Jurkat, Clone E6-1 (cell line): ENCODE results near the gene OSBPL6.

Experiments used
- DNase-seq: peaks from one replicate; pipeline ENCODE4 v3.0.0-alpha.2; 2011; ENCODE audit warnings: low read depth, low spot score
- H3K4me3 ChIP-seq: 2 replicates; pipeline ENCODE4 v1.5.1; 2011; ENCODE audit warnings: mild to moderate bottlenecking, low read length, control low read depth, moderate library complexity

The OSBPL6 gene

GRCh38 chr2:178230396-178230795, 36.1 kb downstream of the OSBPL6 start:
- DNase-seq, result no peak
- H3K4me3 ChIP-seq, result no peak overlapping the region

- no peak for DNase-seq
- H3K4me3 ChIP-seq, result no peak overlapping the region
Measured at GRCh38 chr2:178233428-178233827, 39.1 kb downstream of the OSBPL6 start.

GRCh38 chr2:178234648-178235047, 40.3 kb downstream of the OSBPL6 start:
- no peak for DNase-seq
- H3K4me3 ChIP-seq, result no peak overlapping the region

- H3K4me3 ChIP-seq, result no peak overlapping the region
Measured at GRCh38 chr2:178237488-178238153, 43.3 kb downstream of the OSBPL6 start.

GRCh38 chr2:178238154-178238521, 43.8 kb downstream of the OSBPL6 start:
- DNase-seq, result no peak
- no peak overlapping the region for H3K4me3 ChIP-seq

More at GRCh38 chr2:178237488-178238153, 43.3 kb downstream of the OSBPL6 start:
- DNase-seq, result no peak

- H3K4me3 ChIP-seq, result no peak overlapping the region
- no peak for DNase-seq
Measured at GRCh38 chr2:178238750-178239149, 44.4 kb downstream of the OSBPL6 start.

- H3K4me3 ChIP-seq, result no peak overlapping the region
- DNase-seq, result no peak
Measured at GRCh38 chr2:178241844-178242551, 47.7 kb downstream of the OSBPL6 start.

GRCh38 chr2:178242552-178242883, 48.2 kb downstream of the OSBPL6 start:
- DNase-seq, result no peak
- H3K4me3 ChIP-seq, result no peak overlapping the region

- no peak overlapping the region for H3K4me3 ChIP-seq
- DNase-seq, result no peak
Measured at GRCh38 chr2:178243961-178244360, 49.6 kb downstream of the OSBPL6 start.

GRCh38 chr2:178244777-178245176, 50.5 kb downstream of the OSBPL6 start:
- H3K4me3 ChIP-seq, result no peak overlapping the region
- no peak for DNase-seq

GRCh38 chr2:178246696-178247095, 52.4 kb downstream of the OSBPL6 start:
- H3K4me3 ChIP-seq, result no peak overlapping the region
- DNase-seq, result no peak

GRCh38 chr2:178247250-178247649, 52.9 kb downstream of the OSBPL6 start:
- no peak overlapping the region for H3K4me3 ChIP-seq
- DNase-seq, result no peak

GRCh38 chr2:178250429-178250828, 56.1 kb downstream of the OSBPL6 start:
- no peak overlapping the region for H3K4me3 ChIP-seq
- DNase-seq, result no peak

GRCh38 chr2:178251151-178251955, 57.0 kb downstream of the OSBPL6 start:
- no peak for DNase-seq
- no peak overlapping the region for H3K4me3 ChIP-seq

- DNase-seq, result no peak
- H3K4me3 ChIP-seq, result no peak overlapping the region
Measured at GRCh38 chr2:178256382-178257042, 62.2 kb downstream of the OSBPL6 start.

GRCh38 chr2:178257127-178257526, 62.8 kb downstream of the OSBPL6 start:
- no peak overlapping the region for H3K4me3 ChIP-seq
- DNase-seq, result no peak

GRCh38 chr2:178258916-178259315, 64.6 kb downstream of the OSBPL6 start:
- H3K4me3 ChIP-seq, result no peak overlapping the region
- DNase-seq, result no peak

GRCh38 chr2:178263159-178263860, 69.0 kb downstream of the OSBPL6 start:
- H3K4me3 ChIP-seq, result no peak overlapping the region
- DNase-seq, result peak; percentile 71

GRCh38 chr2:178264211-178264610, 69.9 kb downstream of the OSBPL6 start:
- no peak for DNase-seq
- H3K4me3 ChIP-seq, result no peak overlapping the region
